Keratinocyte (primary cell): ENCODE results near the gene GIPC3.

Experiments
- EZH2 ChIP-seq: IDR thresholded peaks from one replicate; pipeline ENCODE4 v1.6.1; 2012; ENCODE audit warnings: inconsistent platforms, mild to moderate bottlenecking, low read length, moderate library complexity
- TF ChIP-seq, protein P1 (sequence below), 3 experiments: IDR thresholded peaks in 1 of 3; conservative IDR thresholded peaks in 1 of 3; optimal IDR thresholded peaks in 1 of 3; 2 replicates in 2 of 3; 3 replicates in 1 of 3; pipeline versions ENCODE3 to v1.5.1; 2011; ENCODE audit warnings: low read length in 3 of 3, mild to moderate bottlenecking in 3 of 3, moderate library complexity in 2 of 3, control low read depth in 1 of 3, inconsistent platforms in 1 of 3; ENCODE audit not compliant: insufficient read depth in 2 of 3; ENCODE audit errors: extremely low read depth in 1 of 3

DNA sequence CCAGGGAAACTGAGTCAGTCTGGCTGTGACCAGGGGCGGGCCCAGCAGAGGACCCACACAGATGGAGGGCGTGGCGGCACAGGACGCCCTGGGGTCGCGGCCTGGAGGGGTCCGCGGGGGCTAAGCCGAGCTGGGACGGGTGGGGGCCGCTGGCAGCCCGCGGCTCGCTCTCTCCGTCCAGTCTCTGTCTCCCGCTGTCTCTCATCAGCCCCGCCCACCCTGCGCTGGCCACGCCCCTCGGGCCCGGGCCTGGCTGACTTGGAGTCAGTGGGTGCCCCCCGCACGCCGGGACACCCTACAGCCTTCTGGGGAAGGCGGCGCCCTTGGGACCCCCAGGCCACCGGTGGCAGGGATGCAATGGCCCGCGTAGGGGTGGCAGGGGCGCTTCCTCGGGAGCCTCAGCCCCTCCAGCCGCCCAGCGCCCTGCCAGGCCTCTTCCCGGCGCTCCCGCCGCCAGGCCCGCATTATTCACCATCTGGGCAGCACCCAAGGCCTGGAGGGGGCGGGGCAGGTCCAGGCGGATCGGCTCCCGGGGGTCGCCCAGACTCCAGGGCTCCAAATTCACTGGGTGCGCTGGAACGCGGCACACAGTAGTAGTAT, 21.5 kb downstream of the GIPC3 start, which contains the start of gene TBXA2R:
- TF ChIP-seq, protein P1, sequence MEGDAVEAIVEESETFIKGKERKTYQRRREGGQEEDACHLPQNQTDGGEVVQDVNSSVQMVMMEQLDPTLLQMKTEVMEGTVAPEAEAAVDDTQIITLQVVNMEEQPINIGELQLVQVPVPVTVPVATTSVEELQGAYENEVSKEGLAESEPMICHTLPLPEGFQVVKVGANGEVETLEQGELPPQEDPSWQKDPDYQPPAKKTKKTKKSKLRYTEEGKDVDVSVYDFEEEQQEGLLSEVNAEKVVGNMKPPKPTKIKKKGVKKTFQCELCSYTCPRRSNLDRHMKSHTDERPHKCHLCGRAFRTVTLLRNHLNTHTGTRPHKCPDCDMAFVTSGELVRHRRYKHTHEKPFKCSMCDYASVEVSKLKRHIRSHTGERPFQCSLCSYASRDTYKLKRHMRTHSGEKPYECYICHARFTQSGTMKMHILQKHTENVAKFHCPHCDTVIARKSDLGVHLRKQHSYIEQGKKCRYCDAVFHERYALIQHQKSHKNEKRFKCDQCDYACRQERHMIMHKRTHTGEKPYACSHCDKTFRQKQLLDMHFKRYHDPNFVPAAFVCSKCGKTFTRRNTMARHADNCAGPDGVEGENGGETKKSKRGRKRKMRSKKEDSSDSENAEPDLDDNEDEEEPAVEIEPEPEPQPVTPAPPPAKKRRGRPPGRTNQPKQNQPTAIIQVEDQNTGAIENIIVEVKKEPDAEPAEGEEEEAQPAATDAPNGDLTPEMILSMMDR (optimal IDR thresholded peaks at IDR 0.05 in 1 of 3, IDR thresholded peaks at IDR 0.05 in 1 of 3, conservative IDR thresholded peaks at IDR 0.05 in 1 of 3; ENCODE audit: extremely low read depth in 1 of 3, insufficient read depth in 2 of 3, low read length in 3 of 3), result no peak
- TF ChIP-seq EZH2, result no peak
